Spinal cord (tissue), 10 donors: ENCODE results near the gene TGFBR3. TPM values are rescaled to one million over a fixed set of nuclear protein-coding genes. Genes with fewer than 3 reads are reported as not detected.

Experiments
- DNase-seq, 6 donors: peaks; one replicate each; pipeline versions ENCODE4 v3.0.0 to v3.0.0-alpha.2; 2013 to 2015; ENCODE audit warnings: low spot score in 6 of 6, low read depth in 4 of 6
- H3K27ac ChIP-seq: one replicate; pipeline ENCODE4 v1.5.1; 2013; ENCODE audit warnings: low read depth, low read length, control low read depth
- H3K27me3 ChIP-seq: one replicate; pipeline ENCODE4 v1.6.1; 2013; ENCODE audit warnings: low read length; ENCODE audit not compliant: control insufficient read depth, insufficient read depth
- H3K36me3 ChIP-seq: one replicate; pipeline ENCODE4 v1.6.1; 2013; ENCODE audit warnings: low read length; ENCODE audit not compliant: control insufficient read depth, insufficient read depth
- H3K4me1 ChIP-seq: one replicate; pipeline ENCODE4 v1.6.1; 2013; ENCODE audit warnings: low read length; ENCODE audit not compliant: control insufficient read depth, insufficient read depth
- H3K4me3 ChIP-seq: one replicate; pipeline ENCODE4 v1.5.1; 2013; ENCODE audit warnings: low read depth, low read length, control low read depth
- H3K9me3 ChIP-seq: one replicate; pipeline ENCODE4 v1.6.1; 2013; ENCODE audit warnings: low read length; ENCODE audit not compliant: control insufficient read depth, insufficient read depth
- WGBS: methylation state at CpG from one replicate; pipeline ENCODE4 v1.1.5; 2013; ENCODE audit warnings: missing lambda C conversion rate; ENCODE audit not compliant: insufficient coverage; 5-methylcytosine and 5-hydroxymethylcytosine counted together
- polyA plus RNA-seq, 2 donors: library from polyadenylated mRNA; unstranded; fragments of 120-200 nt; gene quantifications; one replicate each; pipeline ENCODE4 v1.2.1, GENCODE V29; 2013; ENCODE audit not compliant: insufficient read length in 2 of 2
- total RNA-seq, 2 donors: library from RNA; depleted of rRNA in 1 of 2; stranded (reverse); fragments of 120-200 nt in 1 of 2; fragments of >200 nt in 1 of 2; gene quantifications; one replicate each; pipeline versions ENCODE4 v1.2.3 to v1.2.4, GENCODE V29; 2013 to 2014
- donor health status: healthy.

Gene TGFBR3
- total and polyA plus RNA-seq, 4 donors, result 8.0 to 99.8 (median 30.0) TPM

DNA sequence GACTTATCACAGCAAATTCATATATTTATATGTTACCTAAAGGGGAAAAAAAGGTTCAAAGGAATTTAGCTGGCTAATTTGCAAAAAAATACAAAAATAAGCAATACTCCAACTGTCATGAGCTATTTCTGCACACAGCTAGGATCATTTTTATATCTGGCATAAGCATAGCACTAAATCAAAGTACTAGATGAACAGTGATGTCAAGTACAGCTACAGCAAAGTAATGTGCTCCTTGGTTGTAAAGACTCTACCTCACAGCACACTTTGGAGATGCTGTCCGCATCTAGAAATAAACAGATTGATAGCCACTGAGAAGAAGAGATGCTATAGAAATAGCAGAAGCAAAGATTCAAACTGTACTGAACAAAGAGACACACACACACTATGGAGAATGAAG lies 125.4 kb downstream of the TGFBR3 start:
- H3K27ac ChIP-seq, result no peak overlapping the region
- H3K36me3 ChIP-seq, result no peaks in the 10 kb centered on the region
- no peaks in the 10 kb centered on the region for H3K27me3 ChIP-seq
- H3K4me3 ChIP-seq, result no peak overlapping the region
- H3K4me1 ChIP-seq, result peaks cover 7% of the 10 kb centered on the region
- no peaks in the 10 kb centered on the region for H3K9me3 ChIP-seq
- no peak for DNase-seq
- WGBS, result no CpG with 5 or more reads among the region's 1 CpG

DNA sequence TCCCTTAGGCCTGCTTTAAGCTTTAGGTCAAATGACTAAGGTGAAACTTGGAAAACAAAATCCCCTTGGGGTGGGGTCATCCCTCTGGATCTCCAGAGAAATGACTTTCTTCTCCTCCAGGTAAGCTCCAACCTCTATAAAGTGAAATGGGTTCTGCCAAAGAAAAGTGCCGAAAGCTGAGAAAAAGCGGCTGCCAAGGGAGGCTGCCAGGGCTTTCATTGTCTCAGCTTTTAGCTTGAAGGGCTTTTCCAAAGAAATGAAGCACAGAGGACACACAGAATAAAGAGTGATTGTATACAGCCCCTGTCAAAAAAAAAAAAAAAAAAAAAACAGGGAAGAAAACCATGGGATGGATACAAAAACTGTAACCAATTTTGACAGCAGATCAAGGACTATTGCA lies 126.9 kb downstream of the TGFBR3 start:
- no peaks in the 10 kb centered on the region for H3K27me3 ChIP-seq
- H3K36me3 ChIP-seq, result no peaks in the 10 kb centered on the region
- WGBS, result 40% methylated on average over 1 of the region's 2 CpGs
- no peaks in the 10 kb centered on the region for H3K9me3 ChIP-seq
- no peak overlapping the region for H3K4me3 ChIP-seq
- no peaks in the 10 kb centered on the region for H3K4me1 ChIP-seq
- DNase-seq, result peak in 1 of 6 donors; percentile 56
- no peak overlapping the region for H3K27ac ChIP-seq

- Histone ChIP-seq H3K36me3 (no peaks in the 10 kb centered on the region), H3K4me1 (no peaks in the 10 kb centered on the region), H3K27me3 (no peaks in the 10 kb centered on the region), H3K4me3 (no peak overlapping the region), H3K27ac (no peak overlapping the region), H3K9me3 (no peaks in the 10 kb centered on the region)
- DNase-seq, result no peak
- 96% methylated on average over 4 of the region's 8 CpGs for WGBS
These were observed 128.0 kb downstream of the TGFBR3 start for GRCh38 chr1:91757763-91758460.

DNA sequence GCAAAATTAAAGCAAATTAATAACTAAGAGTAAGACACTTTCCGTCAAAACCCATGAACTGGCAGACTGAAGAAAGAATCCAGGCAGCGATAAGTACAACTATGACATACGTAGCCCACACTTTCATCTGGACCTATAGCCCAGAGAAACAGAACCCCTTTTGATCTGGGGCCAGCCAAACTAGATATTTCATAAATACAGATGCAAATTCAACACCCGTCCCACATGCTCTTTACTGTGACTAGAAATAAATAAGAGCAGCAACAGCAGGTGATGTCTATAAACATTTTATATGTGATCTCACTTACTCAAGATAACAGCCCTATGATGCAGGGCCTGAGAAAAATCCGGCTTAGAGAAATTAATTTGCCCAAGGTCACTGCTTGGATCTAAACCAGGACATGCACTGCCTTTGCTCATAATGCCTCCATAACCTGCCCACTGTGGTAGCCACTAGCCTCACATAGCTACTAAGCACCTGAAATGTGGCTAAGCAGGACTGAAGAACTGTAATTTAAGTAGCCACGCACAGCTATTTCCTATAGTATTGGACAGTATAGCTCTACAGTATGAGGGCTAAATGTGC lies 130.2 kb downstream of the TGFBR3 start:
- DNase-seq, result no peak
- Histone ChIP-seq H3K27me3 (no peaks in the 10 kb centered on the region), H3K9me3 (no peaks in the 10 kb centered on the region), H3K4me3 (no peak overlapping the region), H3K27ac (peak overlapping the region; percentile 48), H3K36me3 (no peaks in the 10 kb centered on the region), H3K4me1 (peaks cover 7% of the 10 kb centered on the region)
- WGBS, result 100% methylated on average over 3 of the region's 6 CpGs

DNA sequence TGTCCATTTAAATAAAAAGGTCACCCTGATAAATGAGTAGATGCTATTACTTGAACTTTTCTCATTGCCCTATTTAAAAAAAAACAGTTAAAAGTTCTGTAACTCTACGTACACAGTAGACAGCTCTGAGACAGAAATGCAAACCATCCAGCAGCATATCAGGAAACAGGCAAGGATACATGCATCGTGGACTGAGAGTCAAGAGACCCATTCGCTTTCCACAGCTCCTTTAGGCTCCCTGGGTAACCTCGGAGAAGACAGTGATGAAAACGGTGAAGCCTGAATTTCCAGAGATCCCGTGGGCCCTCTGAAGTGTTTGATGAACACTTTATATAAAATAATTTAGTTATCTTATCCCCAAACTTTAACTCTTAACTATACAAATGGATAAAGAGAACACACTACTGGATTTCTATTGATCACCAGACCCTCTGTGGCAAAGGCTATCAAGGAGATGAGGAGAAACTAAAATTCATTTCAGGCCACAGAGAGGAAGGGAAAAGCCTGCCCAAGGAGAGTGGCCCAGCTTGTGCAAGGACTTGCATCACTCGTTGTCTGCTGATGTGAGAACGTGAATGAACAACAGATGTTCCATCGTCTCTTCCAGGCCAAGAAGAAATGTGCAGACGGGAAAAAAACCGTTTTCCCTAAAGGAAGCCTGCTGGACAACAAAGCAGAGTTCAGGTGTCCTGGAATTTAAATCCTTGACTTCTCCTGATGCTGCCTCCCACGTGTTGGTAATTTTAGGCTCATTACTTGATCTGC lies 131.0 kb downstream of the TGFBR3 start:
- Histone ChIP-seq H3K9me3 (no peaks in the 10 kb centered on the region), H3K27ac (peak overlapping the region; percentile 53), H3K4me1 (peaks cover 12% of the 10 kb centered on the region), H3K27me3 (no peaks in the 10 kb centered on the region), H3K4me3 (no peak overlapping the region), H3K36me3 (no peaks in the 10 kb centered on the region)
- no peak for DNase-seq
- WGBS, result 78% methylated on average over 7 of the region's 12 CpGs

DNA sequence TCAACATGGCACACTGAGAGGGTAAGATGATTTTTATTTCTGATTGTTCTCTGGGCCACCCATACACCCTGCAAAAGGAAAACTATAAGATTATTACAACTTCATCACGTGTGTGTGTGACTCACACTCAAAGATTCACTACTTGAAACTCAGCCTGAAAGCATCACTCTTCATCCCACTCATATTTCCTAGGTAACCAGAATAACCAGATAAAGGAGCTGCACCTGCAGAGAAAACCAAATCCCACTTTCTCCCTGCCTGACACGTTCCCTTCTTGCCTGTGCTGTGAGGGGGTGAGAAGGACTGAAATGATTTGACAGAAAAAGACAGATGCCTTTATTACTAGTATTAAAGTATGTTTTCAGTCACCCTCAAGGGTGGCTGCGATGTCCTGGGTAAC lies 131.6 kb downstream of the TGFBR3 start:
- WGBS, result 86% methylated on average over 1 of the region's 3 CpGs
- Histone ChIP-seq H3K9me3 (no peaks in the 10 kb centered on the region), H3K27ac (peak overlapping the region; percentile 53), H3K4me3 (no peak overlapping the region), H3K27me3 (no peaks in the 10 kb centered on the region), H3K4me1 (peaks cover 16% of the 10 kb centered on the region), H3K36me3 (no peaks in the 10 kb centered on the region)
- DNase-seq, result no peak

GRCh38 chr1:91753878-91754277 lies 132.1 kb downstream of the TGFBR3 start:
- no peaks in the 10 kb centered on the region for H3K36me3 ChIP-seq
- H3K27ac ChIP-seq, result peak overlapping the region; percentile 53
- no peak overlapping the region for H3K4me3 ChIP-seq
- peak in 1 of 6 donors; percentile 34 for DNase-seq
- no peaks in the 10 kb centered on the region for H3K9me3 ChIP-seq
- WGBS, result 66% methylated on average over 2 of the region's 3 CpGs
- peaks cover 16% of the 10 kb centered on the region for H3K4me1 ChIP-seq
- H3K27me3 ChIP-seq, result no peaks in the 10 kb centered on the region

DNA sequence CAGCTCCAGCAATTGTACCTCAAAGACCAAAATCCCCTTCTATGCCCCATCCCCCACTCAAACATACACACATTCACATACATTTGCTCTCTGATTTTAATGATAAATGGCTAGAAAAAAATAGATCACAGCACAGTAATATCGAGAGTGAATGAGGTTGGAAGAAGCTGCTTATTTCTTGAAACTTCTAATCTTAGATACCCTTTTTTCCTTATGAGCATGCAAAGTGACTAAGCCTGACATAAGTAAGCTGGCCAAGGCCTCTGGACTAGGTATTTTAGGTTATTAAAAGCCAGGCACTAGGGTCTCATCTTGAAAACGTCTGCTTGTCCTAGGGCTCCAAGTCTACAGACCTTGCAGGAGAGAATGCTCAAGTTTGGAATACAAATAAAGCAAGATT lies 133.6 kb downstream of the TGFBR3 start:
- no peak overlapping the region for H3K4me3 ChIP-seq
- WGBS, result 86% methylated on average over 1 of the region's 2 CpGs
- DNase-seq, result no peak
- H3K27ac ChIP-seq, result no peak overlapping the region
- H3K36me3 ChIP-seq, result no peaks in the 10 kb centered on the region
- H3K27me3 ChIP-seq, result no peaks in the 10 kb centered on the region
- peaks cover 16% of the 10 kb centered on the region for H3K4me1 ChIP-seq
- H3K9me3 ChIP-seq, result peaks cover under 1% of the 10 kb centered on the region

DNA sequence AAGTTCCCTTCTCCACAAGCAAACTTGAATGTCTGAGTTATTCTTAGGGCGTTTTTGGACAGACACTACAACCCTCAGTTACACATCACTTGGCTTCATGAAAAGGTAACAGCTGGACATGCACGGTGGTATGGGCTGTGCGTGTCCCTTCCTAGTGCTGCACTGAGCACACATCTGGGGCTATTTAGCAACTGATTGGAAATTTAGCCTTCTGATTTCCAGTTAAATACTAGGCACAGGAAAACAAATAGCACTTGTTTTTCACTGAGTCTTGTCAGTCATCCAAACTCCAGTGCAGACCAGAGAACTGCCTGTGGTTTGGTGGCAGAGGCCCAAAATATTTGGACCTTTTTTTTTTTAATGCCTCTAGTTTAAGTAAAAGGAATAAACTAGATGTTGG lies 134.7 kb downstream of the TGFBR3 start:
- Histone ChIP-seq H3K4me1 (peaks cover 16% of the 10 kb centered on the region), H3K27ac (peak overlapping the region; percentile 74), H3K36me3 (no peaks in the 10 kb centered on the region), H3K9me3 (peaks cover 2% of the 10 kb centered on the region), H3K4me3 (no peak overlapping the region), H3K27me3 (no peaks in the 10 kb centered on the region)
- DNase-seq, result peak in 2 of 6 donors; percentile 82 to 87
- WGBS, result no CpG with 5 or more reads among the region's 3 CpGs
